HG02840 (cell line): Measurements from ENCODE around the gene HSPB6.

Source experiments
- ATAC-seq: cut with Tn5 transposase; IDR thresholded peaks from one replicate; pipeline ENCODE4 v1.9.1; 2021; ENCODE audit warnings: mild to moderate bottlenecking, moderate library complexity, moderate number of reproducible peaks; ENCODE audit not compliant: unreplicated experiment, low FRiP score

The HSPB6 gene

DNA sequence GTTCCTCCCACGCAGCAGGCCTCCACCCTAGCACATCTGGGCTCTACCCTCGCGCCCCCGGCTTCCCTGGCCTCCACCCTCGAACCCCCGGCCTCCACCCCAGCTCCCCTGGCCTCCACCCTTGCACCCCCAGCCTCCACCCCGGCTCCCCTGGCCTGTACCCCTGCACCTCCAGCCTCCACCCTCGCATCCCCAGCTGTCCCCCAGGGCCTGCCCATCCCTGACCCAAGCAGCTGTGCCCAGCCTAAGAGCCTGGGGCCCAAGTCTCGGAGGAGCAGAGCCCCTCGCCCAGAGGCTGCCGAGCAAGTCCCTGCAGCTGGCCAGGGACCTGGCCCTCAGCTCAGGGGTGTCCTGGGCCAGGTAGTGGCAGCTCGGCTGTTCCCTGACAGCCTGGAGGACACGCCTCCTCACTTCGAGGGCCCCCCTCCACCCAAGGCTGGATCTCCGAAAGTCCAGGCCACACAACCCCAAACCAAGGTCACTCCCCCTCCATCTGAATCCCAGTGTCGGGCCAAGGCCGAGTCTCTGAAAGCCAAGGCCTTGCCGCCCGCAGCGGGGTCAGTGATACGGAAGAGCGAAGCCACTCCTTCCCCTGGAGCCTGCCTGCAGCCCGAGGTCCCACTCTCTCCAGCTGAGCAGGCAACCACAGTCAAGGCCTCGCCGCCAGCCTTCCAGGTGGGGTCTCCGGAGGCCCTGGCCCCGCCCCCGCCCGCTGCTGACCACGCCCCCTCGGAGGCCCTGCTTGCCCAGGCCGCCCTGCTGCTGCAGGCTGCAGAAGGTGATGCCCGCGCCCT, 10.7 kb upstream of the HSPB6 start:
- no peak for ATAC-seq

GRCh38 chr19:35766571-35767104, 9.8 kb upstream of the HSPB6 start:
- ATAC-seq: no peak

- no peak for ATAC-seq
Measured at GRCh38 chr19:35764432-35765315, 7.8 kb upstream of the HSPB6 start.

GRCh38 chr19:35760711-35761349, 4.0 kb upstream of the HSPB6 start:
- ATAC-seq: no peak

- no peak for ATAC-seq
Measured at GRCh38 chr19:35759697-35760096, 2.9 kb upstream of the HSPB6 start.

GRCh38 chr19:35757749-35758608, 1.1 kb upstream of the HSPB6 start, which contains the start of gene PROSER3:
PROSER3 (plus strand) TSS chr19:35758176; CDS start chr19:35758216, 40 bp downstream.
- peak; percentile 93 for ATAC-seq

- ATAC-seq: no peak
Measured at GRCh38 chr19:35757231-35757748, 461 bp upstream of the HSPB6 start.

DNA sequence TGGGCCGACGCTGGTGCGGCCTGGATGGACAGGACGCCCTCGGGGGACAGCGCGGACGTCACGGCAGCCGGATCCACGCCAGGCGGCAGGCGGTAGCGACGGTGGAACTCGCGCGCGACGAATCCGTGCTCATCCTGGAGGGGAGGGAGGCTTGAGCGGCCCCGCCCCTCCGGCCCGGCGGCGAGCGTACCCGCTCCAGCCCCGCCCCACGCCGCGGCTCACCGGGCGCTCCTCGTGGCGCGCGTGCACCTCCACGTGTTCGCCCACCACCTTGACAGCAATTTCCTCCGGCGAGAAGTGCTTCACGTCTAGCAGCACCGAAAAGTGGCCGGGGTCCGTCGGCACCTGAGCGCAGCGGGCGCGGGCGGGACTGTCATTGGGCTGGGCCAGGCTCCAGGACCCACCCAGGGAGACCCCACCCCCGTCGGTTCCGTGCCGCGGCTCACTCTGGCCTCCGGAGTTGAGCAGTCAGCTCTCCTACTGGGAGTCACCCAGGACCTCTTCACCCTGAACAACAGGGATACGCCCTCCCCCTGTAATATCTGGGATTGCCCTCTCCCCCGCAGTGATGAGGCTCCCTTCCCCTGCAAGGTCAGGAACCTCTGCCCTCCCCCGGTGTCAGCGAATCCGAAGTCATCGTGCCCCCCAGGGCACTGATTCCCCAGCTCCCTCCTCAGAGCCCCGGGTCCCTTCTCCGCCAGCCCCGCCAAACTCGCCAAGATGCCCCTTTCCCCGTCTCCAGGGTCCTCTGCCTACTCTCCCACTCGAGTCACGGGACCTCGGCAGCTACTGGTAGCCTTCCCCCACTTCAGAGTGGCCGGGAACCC, 1.1 kb downstream of the HSPB6 start:
- no peak for ATAC-seq

DNA sequence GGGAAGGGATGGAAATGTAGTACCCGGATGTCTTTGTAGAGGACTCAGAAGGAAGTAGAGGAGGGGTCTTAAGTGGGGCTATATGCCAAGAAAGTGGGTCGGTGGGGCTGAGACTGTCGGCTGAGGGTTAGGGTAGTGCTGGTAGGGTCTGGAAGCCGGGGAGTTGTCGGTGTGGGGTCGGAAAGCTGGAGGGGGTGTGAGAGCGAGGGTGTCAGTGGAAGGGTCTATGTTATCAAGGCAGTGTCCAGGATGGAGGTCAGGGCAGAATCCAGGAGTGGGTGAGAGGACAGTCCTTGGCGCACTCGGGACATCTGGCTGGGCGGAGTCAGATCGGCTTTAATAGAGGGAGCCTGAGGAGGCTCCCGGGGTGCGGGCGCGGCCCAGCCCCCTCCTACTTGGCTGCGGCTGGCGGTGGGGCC, 1.7 kb downstream of the HSPB6 start:
- ATAC-seq: no peak

DNA sequence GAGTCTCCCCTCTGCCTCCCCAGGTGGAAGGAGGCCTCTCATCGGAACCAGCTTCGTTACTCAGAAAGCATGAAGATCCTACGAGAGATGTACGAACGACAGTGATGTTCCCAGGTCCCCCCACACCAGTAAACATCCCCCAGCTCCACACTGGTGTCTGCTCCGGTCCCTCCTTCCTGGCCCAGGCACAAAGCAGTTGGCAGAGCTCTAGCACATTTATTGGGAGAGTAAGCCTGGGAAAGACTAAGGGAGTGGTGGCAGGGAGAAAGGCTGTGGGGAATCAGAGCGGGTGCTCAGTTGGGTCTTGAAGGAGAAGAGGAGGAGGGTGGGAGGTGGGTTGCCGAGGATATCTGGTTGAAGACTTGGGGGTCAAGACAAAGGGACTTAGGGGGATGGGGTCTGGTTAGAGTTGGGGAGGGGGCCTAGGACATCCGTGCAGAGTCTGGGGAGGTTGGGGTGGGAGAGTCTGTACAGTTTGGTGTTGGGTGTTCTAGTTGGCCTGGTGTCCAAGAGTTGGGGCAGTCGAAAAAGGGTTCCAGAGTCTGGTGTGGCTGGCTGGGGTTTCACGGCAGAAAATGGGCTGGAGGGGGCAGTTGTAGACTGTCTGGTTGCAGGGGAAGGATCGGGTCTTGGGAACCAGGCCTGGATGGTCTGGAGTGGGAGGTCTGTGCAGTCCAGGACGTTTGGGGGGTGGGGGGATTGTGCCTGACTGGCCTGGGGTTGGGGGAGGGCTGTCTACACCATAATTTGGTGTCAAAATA, 2.3 kb downstream of the HSPB6 start:
- ATAC-seq: no peak

DNA sequence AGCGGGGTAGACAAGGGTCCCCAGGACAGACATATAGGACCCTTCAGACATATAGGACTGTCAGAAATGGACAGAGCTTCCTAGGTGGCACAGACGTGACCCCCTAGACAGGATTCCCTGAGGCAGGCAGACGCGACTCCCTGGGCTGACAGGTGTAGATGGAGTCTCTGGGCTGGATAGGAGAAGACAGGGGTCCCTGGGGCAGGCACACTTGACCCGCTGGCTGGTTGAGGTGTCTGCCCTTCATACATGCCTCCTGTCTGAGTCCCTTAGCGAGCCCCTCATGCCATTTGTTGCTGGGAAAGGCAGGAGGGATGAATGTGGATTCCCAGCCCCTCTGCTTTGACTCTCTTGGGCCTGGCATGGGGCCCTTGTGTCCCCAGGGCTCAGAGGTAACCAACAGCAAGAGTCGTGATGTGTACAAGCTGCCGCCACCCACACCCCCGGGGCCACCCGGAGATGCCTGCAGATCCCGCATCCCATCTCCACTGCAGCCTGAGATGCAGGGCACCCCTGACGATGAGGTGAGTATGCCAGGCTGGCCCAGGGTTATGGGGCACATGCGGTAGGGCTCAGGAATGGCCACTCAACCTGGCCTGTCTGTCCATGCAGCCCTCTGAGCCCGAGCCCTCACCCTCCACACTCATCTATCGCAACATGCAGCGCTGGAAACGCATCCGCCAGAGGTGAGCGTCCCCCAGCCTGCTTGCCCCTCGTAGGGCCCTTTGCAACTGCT, 3.0 kb downstream of the HSPB6 start:
- no peak for ATAC-seq

DNA sequence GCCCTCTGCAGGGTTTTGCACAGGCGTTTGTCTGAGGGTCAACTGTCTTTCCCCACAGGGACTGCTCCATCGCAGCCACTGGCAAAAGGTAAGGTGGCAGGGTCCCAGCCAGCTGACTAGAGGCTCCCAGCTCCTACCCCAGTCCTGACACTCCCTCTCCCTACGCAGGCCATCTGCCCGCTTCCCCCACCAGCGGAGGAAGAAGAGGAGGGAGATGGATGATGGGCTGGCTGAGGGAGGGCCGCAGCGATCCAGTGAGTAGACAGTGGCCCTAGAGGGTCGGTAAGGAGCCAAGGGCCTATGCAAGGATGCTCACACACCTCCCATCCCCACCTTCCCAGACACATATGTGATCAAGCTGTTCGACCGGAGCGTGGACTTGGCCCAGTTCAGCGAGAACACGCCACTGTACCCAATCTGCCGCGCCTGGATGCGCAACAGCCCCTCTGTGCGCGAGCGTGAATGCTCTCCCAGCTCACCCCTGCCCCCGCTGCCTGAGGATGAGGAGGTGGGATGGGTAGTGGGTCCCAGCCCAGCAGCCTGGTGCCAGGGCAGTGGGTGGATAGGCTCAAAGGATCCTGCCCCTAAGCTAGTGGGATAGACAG, 4.0 kb downstream of the HSPB6 start:
- no peak for ATAC-seq

GRCh38 chr19:35751839-35752745, 4.7 kb downstream of the HSPB6 start:
- no peak for ATAC-seq

GRCh38 chr19:35750167-35750566, 6.7 kb downstream of the HSPB6 start:
- ATAC-seq: no peak

- ATAC-seq: peak; percentile 63
Measured at GRCh38 chr19:35748106-35749020, 8.5 kb downstream of the HSPB6 start, which contains the start of gene LIN37. LIN37 (plus strand) TSS chr19:35748576; CDS start chr19:35748725, 149 bp downstream.
